Epithelial cell of esophagus (primary cell): Measurements from ENCODE around the gene PPP5C.

Experiments
- DNase-seq: peaks from one replicate; pipeline ENCODE4 v3.0.0; 2010; ENCODE audit warnings: low read depth
- H3K4me3 ChIP-seq: 2 replicates; pipeline ENCODE4 v1.5.1; 2011; ENCODE audit warnings: mild to moderate bottlenecking, low read length, control low read depth
- TF ChIP-seq, protein P1 (sequence below): IDR thresholded peaks from 2 replicates; pipeline ENCODE4 v1.5.1; 2011; ENCODE audit warnings: low read depth, mild to moderate bottlenecking, low read length, control low read depth, inconsistent platforms; ENCODE audit not compliant: insufficient read depth; ENCODE audit errors: missing control alignments

Gene PPP5C

GRCh38 chr19:46353730-46354528 is 7.0 kb downstream of the PPP5C start:
- no peak for DNase-seq
- TF ChIP-seq, protein P1, sequence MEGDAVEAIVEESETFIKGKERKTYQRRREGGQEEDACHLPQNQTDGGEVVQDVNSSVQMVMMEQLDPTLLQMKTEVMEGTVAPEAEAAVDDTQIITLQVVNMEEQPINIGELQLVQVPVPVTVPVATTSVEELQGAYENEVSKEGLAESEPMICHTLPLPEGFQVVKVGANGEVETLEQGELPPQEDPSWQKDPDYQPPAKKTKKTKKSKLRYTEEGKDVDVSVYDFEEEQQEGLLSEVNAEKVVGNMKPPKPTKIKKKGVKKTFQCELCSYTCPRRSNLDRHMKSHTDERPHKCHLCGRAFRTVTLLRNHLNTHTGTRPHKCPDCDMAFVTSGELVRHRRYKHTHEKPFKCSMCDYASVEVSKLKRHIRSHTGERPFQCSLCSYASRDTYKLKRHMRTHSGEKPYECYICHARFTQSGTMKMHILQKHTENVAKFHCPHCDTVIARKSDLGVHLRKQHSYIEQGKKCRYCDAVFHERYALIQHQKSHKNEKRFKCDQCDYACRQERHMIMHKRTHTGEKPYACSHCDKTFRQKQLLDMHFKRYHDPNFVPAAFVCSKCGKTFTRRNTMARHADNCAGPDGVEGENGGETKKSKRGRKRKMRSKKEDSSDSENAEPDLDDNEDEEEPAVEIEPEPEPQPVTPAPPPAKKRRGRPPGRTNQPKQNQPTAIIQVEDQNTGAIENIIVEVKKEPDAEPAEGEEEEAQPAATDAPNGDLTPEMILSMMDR: no peak
- no peak overlapping the region for H3K4me3 ChIP-seq

DNA sequence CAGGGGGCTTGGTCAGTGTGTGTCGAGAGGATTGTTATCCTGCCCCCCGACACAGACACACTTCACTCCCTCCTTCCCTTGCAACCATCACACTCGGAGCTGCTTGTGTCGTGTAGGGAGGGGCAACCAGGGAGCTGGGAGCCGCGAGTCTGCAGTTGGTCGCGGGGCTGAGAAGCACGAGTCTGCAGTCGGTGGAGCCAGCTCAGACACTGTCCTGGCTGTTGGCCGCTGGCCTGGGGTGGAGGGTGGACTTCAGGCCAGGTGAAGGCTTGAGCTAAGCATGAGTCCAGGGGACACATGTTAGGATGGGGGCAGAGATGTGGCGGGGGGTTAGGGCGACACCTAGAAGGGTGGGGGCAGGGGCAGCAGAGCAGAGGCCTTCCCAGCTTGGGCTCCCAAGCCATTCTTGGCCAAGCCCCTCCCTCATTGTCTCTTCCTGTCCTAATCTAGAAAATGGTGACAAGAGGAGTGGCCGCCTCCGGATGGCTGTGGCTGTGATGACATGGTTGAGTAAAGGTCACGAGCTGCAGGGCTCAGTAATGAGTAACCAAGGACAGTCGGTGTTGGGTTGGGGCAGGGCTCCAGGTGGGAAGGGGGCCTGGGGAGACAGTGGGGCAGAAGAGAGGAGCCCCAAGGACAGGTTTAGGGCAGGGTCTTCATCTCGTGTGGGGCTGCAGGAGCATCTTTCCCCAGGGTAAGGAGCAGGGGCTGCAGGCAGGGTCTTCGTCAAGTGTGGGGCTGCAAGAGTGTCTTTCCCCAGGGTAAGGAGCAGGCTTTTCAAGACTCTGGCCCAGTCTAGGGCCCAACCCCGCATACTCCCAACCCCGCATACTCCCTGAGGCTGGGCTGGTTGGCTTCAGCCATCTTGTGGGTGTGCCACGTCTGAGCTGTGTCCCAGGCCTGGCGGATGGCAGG is 8.6 kb downstream of the PPP5C start:
- DNase-seq: no peak
- H3K4me3 ChIP-seq: no peak overlapping the region
- TF ChIP-seq, protein P1: no peak

- H3K4me3 ChIP-seq: no peak overlapping the region
- TF ChIP-seq, protein P1: no peak
- DNase-seq: no peak
Measured at GRCh38 chr19:46356149-46357055, 9.5 kb downstream of the PPP5C start.

DNA sequence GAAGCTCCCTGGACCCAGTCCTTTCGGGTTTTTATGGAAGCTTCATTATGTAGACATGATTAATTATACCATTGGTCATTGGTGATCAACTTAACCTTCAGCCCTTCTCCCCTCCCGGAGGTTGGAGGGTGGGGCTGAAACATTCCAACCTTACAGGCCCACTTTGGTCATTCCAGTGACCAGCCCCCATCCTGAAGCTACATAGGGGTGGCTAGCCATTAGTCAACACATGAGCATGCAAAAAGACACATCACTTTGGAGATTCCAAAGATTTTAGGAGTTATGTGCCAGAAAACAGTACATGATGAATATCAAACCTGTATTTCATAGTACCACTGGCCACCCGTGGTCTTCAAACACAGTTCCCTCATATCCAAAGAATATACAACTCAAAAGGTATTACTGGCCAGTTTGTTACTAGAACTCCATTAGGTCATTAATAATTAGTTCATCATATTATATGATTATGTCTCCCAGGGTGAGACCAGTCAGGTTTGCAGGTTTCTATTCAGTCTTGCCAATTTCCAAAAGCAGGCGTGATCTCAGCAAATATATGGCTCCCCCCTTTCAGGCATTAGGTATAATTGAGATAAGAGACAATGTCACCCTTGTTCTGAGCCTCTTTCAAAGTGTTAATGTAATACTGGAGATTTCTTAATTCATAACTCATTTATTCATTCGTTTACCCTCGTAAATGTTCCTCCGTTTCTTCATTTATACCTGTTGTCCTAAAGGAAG is 11.1 kb downstream of the PPP5C start:
- no peak for DNase-seq
- TF ChIP-seq, protein P1: no peak
- no peak overlapping the region for H3K4me3 ChIP-seq

- DNase-seq: no peak
- TF ChIP-seq, protein P1: no peak
- H3K4me3 ChIP-seq: no peak overlapping the region
Measured at GRCh38 chr19:46361915-46362314, 15.0 kb downstream of the PPP5C start.

DNA sequence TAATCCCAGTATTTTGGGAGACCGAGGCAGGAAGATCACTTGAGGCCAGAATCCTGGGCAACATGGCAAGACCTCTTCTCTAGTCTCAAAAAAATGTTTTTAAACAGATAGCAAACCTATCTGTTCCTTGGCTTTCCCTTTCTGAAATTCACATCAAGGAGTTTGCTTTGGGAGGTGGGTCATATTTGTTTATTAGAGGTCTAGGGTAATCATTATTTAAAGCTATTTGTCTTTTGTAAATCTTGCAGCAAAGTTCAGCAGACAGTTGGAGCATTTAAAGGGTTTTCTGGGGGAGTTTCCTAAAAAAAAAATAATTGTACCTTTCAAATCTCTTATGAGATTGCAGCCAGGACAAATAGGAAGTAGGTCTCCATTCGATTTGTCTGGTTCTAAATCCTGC is 17.5 kb downstream of the PPP5C start:
- no peak overlapping the region for H3K4me3 ChIP-seq
- DNase-seq: no peak
- TF ChIP-seq, protein P1: no peak
